Measurements from ENCODE around the gene MXRA8. TPM values are rescaled to one million over a fixed set of nuclear protein-coding genes. Genes with fewer than 3 reads are reported as not detected.

Gene MXRA8
- total RNA-seq, 4 donors from 2014 or later, result 18.6 to 43.5 (median 21.9) TPM

GRCh38 chr1:1377540-1378205, 19.3 kb upstream of the MXRA8 start:
- Histone ChIP-seq H3K27ac (no peak overlapping the region), H3K27me3 (no peaks in the 10 kb centered on the region), H3K9me3 (no peaks in the 10 kb centered on the region), H3K36me3 (peaks cover 15% of the 10 kb centered on the region), H3K4me3 (no peak overlapping the region), H3K4me1 (peaks cover 29% of the 10 kb centered on the region)
- 92% methylated on average over 16 of the region's 16 CpGs for WGBS
- TF ChIP-seq POLR2A (IDR thresholded peaks at IDR 0.05) (no peak), EP300 (IDR thresholded peaks at IDR 0.05) (no peak), POLR2AphosphoS5 (IDR thresholded peaks at IDR 0.05) (no peak), CTCF (IDR thresholded peaks at IDR 0.05) (no peak)
- no peak for DNase-seq (ENCODE audit: low spot score in 2 of 2)

GRCh38 chr1:1376551-1377226, 18.3 kb upstream of the MXRA8 start:
- no peaks in the 10 kb centered on the region for H3K9me3 ChIP-seq
- WGBS, result 81% methylated on average over 10 of the region's 10 CpGs
- H3K27ac ChIP-seq, result peak overlapping the region; percentile 90
- no peak for DNase-seq (ENCODE audit: low spot score in 2 of 2)
- TF ChIP-seq POLR2AphosphoS5 (IDR thresholded peaks at IDR 0.05), result no peak
- no peak for TF ChIP-seq CTCF (IDR thresholded peaks at IDR 0.05)
- no peak for TF ChIP-seq POLR2A (IDR thresholded peaks at IDR 0.05)
- no peak for TF ChIP-seq EP300 (IDR thresholded peaks at IDR 0.05)
- H3K27me3 ChIP-seq, result no peaks in the 10 kb centered on the region
- H3K4me3 ChIP-seq, result no peak overlapping the region
- H3K4me1 ChIP-seq, result peaks cover 38% of the 10 kb centered on the region
- H3K36me3 ChIP-seq, result peaks cover 12% of the 10 kb centered on the region

- Histone ChIP-seq H3K27me3 (no peaks in the 10 kb centered on the region), H3K36me3 (peaks cover 7% of the 10 kb centered on the region)
Observed at GRCh38 chr1:1374929-1375662, 16.7 kb upstream of the MXRA8 start, which contains the start of gene AURKAIP1. TSS of gene AURKAIP1 (minus strand) at chr1:1375207. CDS start at chr1:1374756, 451 bp downstream.

GRCh38 chr1:1374589-1374928, 16.2 kb upstream of the MXRA8 start:
- H3K9me3 ChIP-seq, result no peaks in the 10 kb centered on the region
- H3K4me3 ChIP-seq, result peak overlapping the region; percentile 99
- WGBS, result 0% methylated on average over 13 of the region's 24 CpGs
- peaks cover 7% of the 10 kb centered on the region for H3K36me3 ChIP-seq
- H3K27me3 ChIP-seq, result no peaks in the 10 kb centered on the region
- TF ChIP-seq EP300 (IDR thresholded peaks at IDR 0.05), result no peak
- H3K4me1 ChIP-seq, result peaks cover 46% of the 10 kb centered on the region
- peak overlapping the region; percentile 90 for H3K27ac ChIP-seq
- peak in 1 of 2 donors; percentile 75 for DNase-seq (ENCODE audit: low spot score in 2 of 2)

More at GRCh38 chr1:1374929-1375662, 16.7 kb upstream of the MXRA8 start, which contains the start of gene AURKAIP1:
- DNase-seq (ENCODE audit: low spot score in 2 of 2), result peak; percentile 99
- H3K4me3 ChIP-seq, result peak within 1 kb of the TSS; percentile 99
- WGBS, result under 1% methylated on average over 34 of the region's 85 CpGs
- H3K9me3 ChIP-seq, result no peaks in the 10 kb centered on the region
- peaks cover 46% of the 10 kb centered on the region for H3K4me1 ChIP-seq
- H3K27ac ChIP-seq, result peak within 1 kb of the TSS; percentile 90
- peak in 1 of 2 donors; percentile 15 for TF ChIP-seq POLR2A (IDR thresholded peaks at IDR 0.05)
- no peak for TF ChIP-seq EP300 (IDR thresholded peaks at IDR 0.05)
- peak in 1 of 2 donors; percentile 29 for TF ChIP-seq CTCF (IDR thresholded peaks at IDR 0.05)
- peak in 2 of 3 donors; percentile 98 to 99 for TF ChIP-seq POLR2AphosphoS5 (IDR thresholded peaks at IDR 0.05)

GRCh38 chr1:1373815-1374588, 15.6 kb upstream of the MXRA8 start:
- Histone ChIP-seq H3K27ac (peak overlapping the region; percentile 90), H3K4me3 (peak overlapping the region; percentile 99), H3K27me3 (no peaks in the 10 kb centered on the region), H3K36me3 (peaks cover 7% of the 10 kb centered on the region), H3K4me1 (peaks cover 46% of the 10 kb centered on the region), H3K9me3 (no peaks in the 10 kb centered on the region)
- no peak for TF ChIP-seq EP300 (IDR thresholded peaks at IDR 0.05)
- no peak for TF ChIP-seq POLR2AphosphoS5 (IDR thresholded peaks at IDR 0.05)
- no peak for TF ChIP-seq POLR2A (IDR thresholded peaks at IDR 0.05)
- TF ChIP-seq CTCF (IDR thresholded peaks at IDR 0.05), result no peak
- 48% methylated on average over 46 of the region's 52 CpGs for WGBS
- peak in 1 of 2 donors; percentile 77 for DNase-seq (ENCODE audit: low spot score in 2 of 2)
